GM18870 (cell line): ENCODE measurements around the gene WDR93.

ENCODE experiments used
- ATAC-seq: cut with Tn5 transposase; IDR thresholded peaks from one replicate; pipeline ENCODE4 v1.9.1; 2021; ENCODE audit warnings: moderate library complexity; ENCODE audit not compliant: unreplicated experiment

WDR93 gene

GRCh38 chr15:89690276-89691218 lies at the start of gene WDR93, which contains the start of gene PEX11A:
TSS of gene WDR93 (plus strand) at chr15:89690811. CDS start at chr15:89701747, 10,936 bp downstream.
TSS of gene PEX11A (minus strand) at chr15:89690754. CDS start at chr15:89690632, 122 bp downstream.
- ATAC-seq, result peak; percentile 83

GRCh38 chr15:89641053-89641452 lies 49.6 kb upstream of the WDR93 start:
- ATAC-seq, result no peak

- ATAC-seq, result no peak
Observed at GRCh38 chr15:89642106-89642505, 48.5 kb upstream of the WDR93 start.

- ATAC-seq, result no peak
Observed at GRCh38 chr15:89645680-89646079, 44.9 kb upstream of the WDR93 start.

- ATAC-seq, result no peak
Observed at GRCh38 chr15:89646416-89647141, 44.0 kb upstream of the WDR93 start.

DNA sequence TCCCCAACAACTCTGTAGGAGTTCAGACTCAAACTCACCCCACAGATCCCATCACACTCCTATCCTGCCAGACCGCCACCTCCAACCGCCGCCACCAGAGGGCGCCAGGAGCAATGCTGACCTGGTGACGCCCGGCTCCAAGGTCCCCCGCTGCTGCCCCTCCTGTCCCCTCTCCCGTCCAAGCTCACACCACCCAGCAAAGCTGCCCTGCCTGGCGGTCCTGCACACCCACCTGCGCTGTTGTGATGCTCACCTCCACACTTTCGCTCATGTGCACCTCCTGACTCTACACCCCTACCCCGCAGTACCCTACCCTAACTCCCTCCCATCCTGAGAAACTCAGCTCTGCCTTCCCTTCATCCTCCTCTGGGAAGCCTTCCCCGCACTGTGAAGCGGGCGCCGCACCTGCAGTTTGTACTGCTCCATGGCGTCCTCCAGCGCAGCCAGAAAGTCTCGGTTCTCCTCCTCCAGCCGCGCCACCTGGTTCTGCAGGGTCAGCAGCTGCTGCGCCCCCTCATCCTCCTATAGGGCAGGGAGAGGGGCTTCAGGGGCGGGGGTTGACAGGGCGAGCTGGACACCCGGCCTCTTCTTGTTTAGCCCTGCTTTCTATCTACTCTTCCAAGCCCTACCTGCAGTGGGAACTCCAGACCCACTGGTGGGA lies 43.3 kb upstream of the WDR93 start:
- ATAC-seq, result no peak

DNA sequence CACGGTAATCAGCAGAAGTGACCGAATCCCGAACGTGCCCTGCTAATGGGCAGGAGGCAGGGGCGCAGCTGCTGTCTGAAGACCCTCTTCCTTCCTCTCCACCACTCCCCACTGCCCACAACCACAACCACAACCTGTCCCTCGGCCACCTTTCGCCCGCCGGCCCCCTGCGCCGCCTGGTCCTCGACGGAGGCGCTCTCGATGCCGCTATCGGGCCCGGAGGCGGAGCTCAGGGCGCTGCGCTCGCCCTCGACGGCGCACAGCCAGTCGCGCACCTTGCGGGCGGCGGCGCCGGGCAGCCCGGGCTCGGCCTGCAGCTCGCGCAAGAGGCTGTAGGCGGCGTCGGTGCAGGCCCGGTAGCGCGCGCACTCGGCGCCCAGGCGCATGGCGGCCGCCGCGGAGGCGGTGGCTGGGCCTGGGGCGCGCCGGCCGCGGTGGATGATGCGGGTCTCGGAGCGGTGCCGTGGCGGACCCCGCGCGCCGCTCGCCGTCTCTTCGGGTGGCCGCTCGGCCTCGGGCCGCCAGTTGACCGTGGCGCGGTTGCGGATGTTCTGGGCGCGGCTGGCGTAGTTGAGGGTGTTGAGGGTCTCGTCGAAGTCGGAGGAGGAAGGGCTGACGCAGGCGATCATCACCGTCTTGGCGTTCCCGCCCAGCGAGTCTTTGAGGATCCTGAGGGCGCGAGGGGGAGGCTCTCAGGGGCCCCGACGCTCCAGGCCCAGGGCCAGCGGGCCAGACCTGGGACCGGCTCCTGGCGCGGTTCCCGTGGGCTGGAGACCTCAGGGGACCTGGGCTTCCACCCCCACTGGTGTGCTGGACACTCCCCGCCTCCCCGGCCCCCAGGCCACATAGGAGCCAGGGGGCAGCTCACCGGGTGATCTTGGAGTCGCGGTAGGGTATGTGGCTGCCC lies 42.3 kb upstream of the WDR93 start:
- no peak for ATAC-seq

DNA sequence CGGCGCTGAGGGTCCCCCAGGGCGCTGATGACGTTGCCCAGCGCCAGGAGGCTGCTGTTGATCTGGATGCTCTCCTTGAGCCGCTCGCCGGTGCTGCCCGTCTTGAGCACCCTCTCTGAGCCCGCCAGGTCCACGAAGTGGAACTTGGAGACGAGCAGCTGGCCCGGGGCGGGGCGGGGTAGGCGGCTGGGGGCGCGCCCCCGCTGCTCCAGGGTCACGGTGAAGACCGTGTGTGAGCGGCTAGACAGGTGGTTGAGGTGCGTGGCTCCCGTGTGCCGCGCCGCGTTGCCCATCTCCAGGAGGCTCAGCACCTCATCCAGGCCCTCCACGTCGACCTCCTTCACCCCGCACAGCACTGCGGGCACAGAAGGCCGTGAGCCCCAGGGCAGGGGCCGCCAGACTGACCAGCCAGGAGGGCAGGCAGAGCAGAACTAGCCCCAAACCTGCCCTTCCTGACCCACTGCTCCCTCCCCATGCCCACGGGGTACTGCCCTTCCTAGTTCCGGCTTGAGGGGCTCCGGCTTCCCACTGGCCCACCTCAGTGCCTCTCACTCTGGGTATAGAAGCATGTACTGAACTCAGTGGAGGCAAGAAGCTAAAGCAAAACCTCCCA lies 41.5 kb upstream of the WDR93 start:
- no peak for ATAC-seq

DNA sequence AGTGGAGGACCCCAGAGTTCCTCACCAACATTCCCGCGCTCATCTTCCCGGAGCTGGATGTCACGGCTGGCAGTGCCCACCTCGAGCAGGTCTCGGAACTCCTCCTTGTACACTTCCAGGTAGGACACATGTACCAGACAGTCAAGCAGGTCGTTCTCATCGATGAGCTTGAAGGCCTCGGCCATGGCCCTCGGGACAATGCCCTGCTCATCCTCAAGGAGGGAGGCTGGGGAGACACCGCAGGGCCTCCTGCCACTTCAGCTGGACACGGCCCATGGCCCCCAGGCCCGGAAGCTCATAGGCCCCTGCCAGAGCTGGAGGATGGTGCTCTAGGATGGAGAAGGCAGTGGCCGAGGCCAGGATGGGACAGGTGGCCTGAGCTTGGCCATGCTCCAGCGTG lies 40.9 kb upstream of the WDR93 start:
- no peak for ATAC-seq

DNA sequence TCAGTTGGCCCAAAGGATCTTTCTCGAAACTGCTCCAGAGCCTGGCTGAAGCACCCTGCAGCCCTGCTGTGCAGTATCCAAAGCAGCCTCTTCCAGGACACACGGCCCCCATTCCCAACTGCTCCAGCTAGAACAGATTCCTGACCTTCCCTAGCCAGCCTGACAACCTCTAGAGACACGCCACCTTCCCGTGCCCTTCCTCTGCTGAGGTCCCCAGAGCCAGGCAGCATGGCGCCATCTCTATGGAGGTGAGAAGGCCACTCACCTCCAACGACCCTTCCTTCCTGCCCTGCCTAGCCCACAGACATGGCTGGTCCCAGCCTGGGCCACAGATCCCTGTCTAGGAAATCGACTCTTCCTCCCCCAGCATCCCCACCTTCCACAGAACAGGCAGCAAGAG lies 38.5 kb upstream of the WDR93 start:
- ATAC-seq, result no peak

DNA sequence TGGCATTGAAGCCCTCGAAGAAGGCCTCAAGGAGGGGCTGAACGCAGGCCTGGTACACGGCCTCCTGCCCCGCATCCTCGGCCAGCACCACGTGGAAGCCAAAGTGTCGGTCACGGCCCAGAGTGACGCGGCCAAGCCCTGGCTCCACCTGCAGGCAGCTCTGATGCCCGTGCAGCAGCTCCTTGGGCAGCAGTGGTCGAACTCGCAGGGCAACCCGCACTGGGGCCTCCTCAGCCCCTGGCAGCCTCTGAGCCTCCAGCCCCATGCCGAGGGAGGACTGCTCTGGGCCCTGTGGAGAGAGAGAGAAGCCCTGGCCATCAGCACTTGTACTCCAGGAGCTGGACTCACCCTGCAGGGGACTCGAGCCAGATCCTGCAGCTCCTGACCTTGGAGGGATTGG lies 37.9 kb upstream of the WDR93 start:
- ATAC-seq, result no peak

DNA sequence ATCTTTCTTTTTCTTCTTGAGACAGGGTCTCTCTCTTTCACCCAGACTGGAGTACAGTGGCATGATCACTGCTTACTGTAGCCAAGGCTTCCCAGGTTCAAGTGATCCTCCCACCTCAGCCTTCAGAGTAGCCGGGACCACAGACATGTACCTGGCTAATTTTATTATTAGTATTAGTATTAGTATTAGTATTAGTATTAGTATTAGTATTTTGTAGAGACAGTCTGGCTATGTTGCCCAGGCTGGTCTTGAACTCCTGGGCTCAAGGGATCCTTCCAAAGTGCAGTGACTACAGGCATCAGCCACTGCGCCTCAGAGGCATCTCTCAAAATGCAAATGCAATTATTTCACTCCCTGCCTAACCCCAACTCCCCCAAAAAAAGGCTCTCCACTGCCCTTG lies 37.0 kb upstream of the WDR93 start:
- no peak for ATAC-seq

GRCh38 chr15:89654301-89654761 lies 36.3 kb upstream of the WDR93 start:
- ATAC-seq, result no peak

GRCh38 chr15:89654847-89655805 lies 35.5 kb upstream of the WDR93 start, which contains the start of gene KIF7:
TSS of gene KIF7 (minus strand) at chr15:89655467. CDS start at chr15:89652930, 2,537 bp downstream.
- no peak for ATAC-seq

DNA sequence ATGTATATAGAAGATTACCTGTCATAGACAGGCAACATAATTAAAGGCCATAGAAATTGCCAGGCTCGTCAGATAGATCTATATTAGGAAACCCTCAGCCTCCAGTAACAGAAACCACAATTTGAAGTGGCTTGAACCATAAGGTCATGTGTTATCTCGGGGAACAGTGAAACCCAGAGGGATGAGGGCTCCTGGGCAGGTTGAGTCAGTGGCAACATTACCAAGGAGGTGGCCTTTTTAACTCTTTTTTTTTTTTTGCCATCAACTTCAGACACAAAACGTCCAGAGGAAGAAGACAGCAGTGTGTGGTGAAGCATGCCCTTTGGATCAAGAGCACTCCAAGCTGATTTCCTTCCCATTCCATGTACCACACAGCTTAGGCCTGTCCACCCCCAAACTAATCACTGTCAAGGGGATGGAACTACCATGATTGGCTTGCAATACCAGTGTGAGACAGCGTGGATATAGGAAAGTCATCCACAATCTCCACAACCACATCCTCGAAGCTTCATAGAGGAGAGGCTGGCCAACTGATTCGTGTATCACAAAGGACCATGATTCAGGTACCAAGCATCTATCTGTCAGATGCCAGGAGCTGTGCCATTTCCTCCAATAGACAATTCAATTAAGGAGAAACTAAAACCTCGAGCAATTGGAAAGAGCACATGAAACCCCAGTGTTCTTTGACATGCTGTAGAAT lies 34.3 kb upstream of the WDR93 start:
- no peak for ATAC-seq

- no peak for ATAC-seq
Observed at GRCh38 chr15:89657686-89658200, 32.9 kb upstream of the WDR93 start.

- ATAC-seq, result no peak
Observed at GRCh38 chr15:89659295-89659694, 31.3 kb upstream of the WDR93 start.

- ATAC-seq, result no peak
Observed at GRCh38 chr15:89660556-89660955, 30.1 kb upstream of the WDR93 start.
